Activated T-cell treated with anti-CD3 and anti-CD28 coated beads, Interleukin-2, amount 50 U/mL, for 48 hours (primary cell): ENCODE data around the gene AP5B1.

Experiments
- DNase-seq, 2 experiments: peaks; one replicate each; pipeline ENCODE4 v3.0.0-alpha.2; 2020

Gene AP5B1

GRCh38 chr11:65801153-65801987 lies 20.6 kb upstream of the AP5B1 start:
- DNase-seq = no peak

- no peak for DNase-seq
Measured at GRCh38 chr11:65798882-65799281, 18.1 kb upstream of the AP5B1 start.

- DNase-seq = no peak
Measured at GRCh38 chr11:65797711-65798110, 16.9 kb upstream of the AP5B1 start.

- DNase-seq = no peak
Measured at GRCh38 chr11:65796726-65797601, 16.2 kb upstream of the AP5B1 start.

GRCh38 chr11:65794570-65795510 lies 14.1 kb upstream of the AP5B1 start:
- DNase-seq = no peak

- no peak for DNase-seq
Measured at GRCh38 chr11:65793625-65794400, 13.0 kb upstream of the AP5B1 start.

- DNase-seq = no peak
Measured at GRCh38 chr11:65793144-65793581, 12.4 kb upstream of the AP5B1 start.

GRCh38 chr11:65792456-65792855 lies 11.7 kb upstream of the AP5B1 start:
- DNase-seq = no peak

- DNase-seq = peak; percentile 86 to 87
Measured at GRCh38 chr11:65791719-65792213, 11.0 kb upstream of the AP5B1 start.

- DNase-seq = no peak
Measured at GRCh38 chr11:65790902-65791650, 10.3 kb upstream of the AP5B1 start.

- DNase-seq = no peak
Measured at GRCh38 chr11:65790104-65790901, 9.5 kb upstream of the AP5B1 start.

GRCh38 chr11:65789230-65790103 lies 8.7 kb upstream of the AP5B1 start:
- no peak for DNase-seq

- DNase-seq = no peak
Measured at GRCh38 chr11:65788821-65789220, 8.0 kb upstream of the AP5B1 start.

- no peak for DNase-seq
Measured at GRCh38 chr11:65787649-65788622, 7.2 kb upstream of the AP5B1 start.

- DNase-seq = no peak
Measured at GRCh38 chr11:65786786-65787636, 6.2 kb upstream of the AP5B1 start, which contains the start of gene OVOL1. Gene OVOL1 (plus strand): TSS chr11:65787063. CDS start chr11:65787374, 311 bp downstream.

- DNase-seq = peak in 1 of 2 experiments; percentile 43
Measured at GRCh38 chr11:65786008-65786785, 5.4 kb upstream of the AP5B1 start.
